H1 (cell line): Measurements from ENCODE around the gene VWA7. TPM values are rescaled to one million over a fixed set of nuclear protein-coding genes. Genes with fewer than 3 reads are reported as not detected.
"Not testable (repeated sequence)": the region's sequence is repeated elsewhere in the genome, so short reads cannot be mapped to it uniquely, and the experiment has no call there.

Experiments used
- CTCF ChIA-PET: fragments of 300-600 bp; sonication (Branson Sonifier 250); formaldehyde crosslinking; loops from one replicate; lab custom pipeline; 2021; ENCODE audit not compliant: partially characterized antibody; lab: Charles Lee
- POLR2A ChIA-PET: fragments of 300-600 bp; sonication (Branson Sonifier 250); formaldehyde crosslinking; loops from one replicate; lab custom pipeline; 2021; ENCODE audit warnings: inconsistent platforms; ENCODE audit not compliant: partially characterized antibody; lab: Charles Lee
- DNase-seq, 2 experiments: peaks; one replicate each; pipeline versions ENCODE4 v3.0.0 to v3.0.0-alpha.2; 2010 to 2022; ENCODE audit warnings: low spot score in 2 of 2, low read depth in 1 of 2, mixed read lengths in 1 of 2
- FAIRE-seq: peaks from 2 replicates; lab custom pipeline; 2011; peaks lifted over from hg19 to GRCh38; lab: Jason Lieb, UNC
- H2AFZ ChIP-seq: 2 replicates; pipeline ENCODE4 v1.8.1; 2012; ENCODE audit warnings: low read length, inconsistent platforms
- H2AK5ac ChIP-seq: 2 replicates; pipeline ENCODE4 v1.6.1; 2013; ENCODE audit warnings: low read depth, low read length
- H2BK120ac ChIP-seq: replicated peaks from 2 replicates; pipeline ENCODE3; 2013; ENCODE audit warnings: low read depth, low read length, inconsistent platforms
- H2BK12ac ChIP-seq: 2 replicates; pipeline ENCODE4 v1.6.1; 2013; ENCODE audit warnings: low read depth, low read length
- H2BK15ac ChIP-seq: 2 replicates; pipeline ENCODE4 v1.6.1; 2013; ENCODE audit warnings: low read length
- H2BK20ac ChIP-seq: 2 replicates; pipeline ENCODE4 v1.6.1; 2013; ENCODE audit warnings: low read length
- H2BK5ac ChIP-seq: 2 replicates; pipeline ENCODE4 v1.6.1; 2013; ENCODE audit warnings: low read depth, low read length
- H3K14ac ChIP-seq: 2 replicates; pipeline ENCODE4 v1.6.1; 2013; ENCODE audit warnings: inconsistent platforms; ENCODE audit not compliant: insufficient read length
- H3K18ac ChIP-seq: 2 replicates; pipeline ENCODE4 v1.6.1; 2013; ENCODE audit warnings: low read length; ENCODE audit errors: extremely low read depth
- H3K23ac ChIP-seq: 2 replicates; pipeline ENCODE4 v1.6.1; 2013; ENCODE audit warnings: inconsistent platforms; ENCODE audit not compliant: insufficient read length
- H3K23me2 ChIP-seq: 2 replicates; pipeline ENCODE4 v1.6.1; 2013; ENCODE audit warnings: low read depth, low read length
- H3K27ac ChIP-seq: 2 replicates; pipeline ENCODE4 v1.6.1; 2011; ENCODE audit warnings: low read depth, low read length, inconsistent platforms
- H3K27me3 ChIP-seq, 4 experiments: replicated peaks in 1 of 4; 1 replicate in 1 of 4; 2 replicates in 3 of 4; pipeline versions ENCODE4 v1.6.1 to v1.8.1; 2011 to 2013; ENCODE audit warnings: low read length in 3 of 4, mild to moderate bottlenecking in 3 of 4, inconsistent platforms in 2 of 4, mixed read lengths in 2 of 4, moderate library complexity in 1 of 4; ENCODE audit not compliant: control insufficient read depth in 3 of 4, insufficient read depth in 3 of 4; ENCODE audit errors: extremely low read depth in 1 of 4
- H3K36me3 ChIP-seq, 4 experiments: 2 replicates each; pipeline versions ENCODE4 v1.6.1 to v1.8.1; 2011 to 2013; ENCODE audit warnings: mild to moderate bottlenecking in 4 of 4, low read length in 3 of 4, moderate library complexity in 2 of 4, control low read depth in 1 of 4, inconsistent platforms in 1 of 4; ENCODE audit not compliant: insufficient read depth in 4 of 4, control insufficient read depth in 2 of 4
- H3K4ac ChIP-seq: replicated peaks from 2 replicates; pipeline ENCODE3; 2013; ENCODE audit warnings: low read length, low read depth, mixed read lengths, inconsistent platforms; ENCODE audit not compliant: insufficient read length
- H3K4me1 ChIP-seq, 4 experiments: replicated peaks in 1 of 4; 1 replicate in 1 of 4; 2 replicates in 3 of 4; pipeline versions ENCODE4 v1.6.1 to v1.8.1; 2011 to 2013; ENCODE audit warnings: low read length in 3 of 4, inconsistent platforms in 2 of 4, mixed read lengths in 1 of 4; ENCODE audit not compliant: insufficient read depth in 4 of 4, control insufficient read depth in 3 of 4
- H3K4me2 ChIP-seq, 2 experiments: 2 replicates each; pipeline versions ENCODE4 v1.6.1 to v1.8.1; 2011 to 2013; ENCODE audit warnings: low read depth in 2 of 2, low read length in 2 of 2, control low read depth in 1 of 2, inconsistent platforms in 1 of 2, mild to moderate bottlenecking in 1 of 2; ENCODE audit not compliant: insufficient read depth in 1 of 2
- H3K4me3 ChIP-seq, 4 experiments: fragments of 200-600, 300-600 bp in 1 of 4; sonication (generic), shearing (Covaris generic), sonication (Bioruptor Twin) in 1 of 4; 2 replicates each; pipeline versions ENCODE4 v1.5.1 to v1.8.1; 2011 to 2016; ENCODE audit warnings: low read length in 4 of 4, low read depth in 3 of 4, control low read depth in 2 of 4, inconsistent platforms in 2 of 4, mild to moderate bottlenecking in 2 of 4, mixed read lengths in 1 of 4, moderate library complexity in 1 of 4; ENCODE audit not compliant: insufficient read depth in 2 of 4; ENCODE audit errors: extremely low read depth in 1 of 4
- H3K56ac ChIP-seq: replicated peaks from 2 replicates; pipeline ENCODE3; 2013; ENCODE audit warnings: low read depth, mild to moderate bottlenecking, mixed read lengths, low read length, inconsistent platforms; ENCODE audit not compliant: insufficient read length
- H3K79me1 ChIP-seq: 2 replicates; pipeline ENCODE4 v1.6.1; 2013; ENCODE audit warnings: low read depth, low read length, control low read depth
- H3K79me2 ChIP-seq, 2 experiments: 2 replicates each; pipeline versions ENCODE4 v1.6.1 to v1.8.1; 2012 to 2013; ENCODE audit warnings: low read length in 2 of 2, mild to moderate bottlenecking in 2 of 2, inconsistent platforms in 1 of 2; ENCODE audit not compliant: insufficient read depth in 2 of 2, control insufficient read depth in 1 of 2
- H3K9ac ChIP-seq, 4 experiments: replicated peaks in 1 of 4; 1 replicate in 1 of 4; 2 replicates in 3 of 4; pipeline versions ENCODE4 v1.6.1 to v1.8.1; 2011 to 2013; ENCODE audit warnings: low read depth in 3 of 4, low read length in 3 of 4, control low read depth in 2 of 4, mild to moderate bottlenecking in 2 of 4, moderate library complexity in 2 of 4, inconsistent platforms in 1 of 4; ENCODE audit errors: extremely low read depth in 1 of 4
- H3K9me3 ChIP-seq, 2 experiments: 2 replicates each; pipeline versions ENCODE4 v1.6.1 to v1.8.1; 2012 to 2013; ENCODE audit warnings: mild to moderate bottlenecking in 2 of 2, moderate library complexity in 2 of 2, control low read depth in 1 of 2, inconsistent platforms in 1 of 2, low read depth in 1 of 2, low read length in 1 of 2, mixed read lengths in 1 of 2; ENCODE audit not compliant: insufficient read depth in 2 of 2
- H4K20me1 ChIP-seq, 2 experiments: replicated peaks in 1 of 2; 2 replicates each; pipeline versions ENCODE3 to v1.8.1; 2011 to 2013; ENCODE audit warnings: inconsistent platforms in 2 of 2, low read length in 2 of 2, mild to moderate bottlenecking in 1 of 2; ENCODE audit not compliant: insufficient read depth in 2 of 2, control insufficient read depth in 1 of 2
- H4K5ac ChIP-seq: 2 replicates; pipeline ENCODE4 v1.6.1; 2013; ENCODE audit warnings: low read length, low read depth, mixed read lengths, inconsistent platforms; ENCODE audit not compliant: insufficient read length
- H4K8ac ChIP-seq: 2 replicates; pipeline ENCODE4 v1.8.0; 2013; ENCODE audit warnings: mild to moderate bottlenecking, moderate library complexity, low read length, inconsistent platforms; ENCODE audit not compliant: insufficient read depth; ENCODE audit errors: extremely low read depth
- H4K91ac ChIP-seq: replicated peaks from 2 replicates; pipeline ENCODE3; 2013; ENCODE audit warnings: low read length, mixed read lengths, inconsistent platforms; ENCODE audit not compliant: insufficient read length
- BACH1 ChIP-seq: IDR thresholded peaks from 2 replicates; pipeline ENCODE4 v1.6.1; 2012; ENCODE audit warnings: low read length, improper control_type of control experiment
- MAX ChIP-seq: IDR thresholded peaks from 2 replicates; pipeline ENCODE4 v1.6.1; 2012; ENCODE audit warnings: inconsistent platforms
- SP2 ChIP-seq: IDR thresholded peaks from 2 replicates; pipeline ENCODE4 v1.6.1; 2012; ENCODE audit warnings: mild to moderate bottlenecking, low read length, inconsistent platforms
- SP4 ChIP-seq: IDR thresholded peaks from 2 replicates; pipeline ENCODE4 v1.6.1; 2012; ENCODE audit warnings: low read length, inconsistent platforms
- TAF1 ChIP-seq: IDR thresholded peaks from 2 replicates; pipeline ENCODE4 v1.6.1; 2011; ENCODE audit warnings: mild to moderate bottlenecking, low read depth, low read length
- USF2 ChIP-seq: IDR thresholded peaks from 2 replicates; pipeline ENCODE4 v1.6.1; 2011; ENCODE audit warnings: low read length, improper control_type of control experiment
- WGBS, 2 experiments: shearing (Covaris generic) in 1 of 2; methylation state at CpG; one replicate each; pipeline versions ENCODE4 v1.1.6 to v1.1.7; 2013 to 2015; ENCODE audit warnings: low lambda C conversion rate in 2 of 2, mixed read lengths in 2 of 2, inconsistent platforms in 1 of 2, low coverage in 1 of 2, missing lambda C conversion rate in 1 of 2; ENCODE audit not compliant: insufficient replicate concordance in 2 of 2, insufficient coverage in 1 of 2, insufficient read length in 1 of 2; ENCODE audit errors: extremely low coverage in 1 of 2, missing lambda C conversion rate in 1 of 2; 5-methylcytosine and 5-hydroxymethylcytosine counted together
- polyA plus RNA-seq, 7 experiments: library from polyadenylated mRNA; depleted of rRNA in 3 of 7; stranded (reverse) in 5 of 7; unstranded in 2 of 7; fragments of >200 nt in 5 of 7; fragments of 200-250 nt in 2 of 7; gene quantifications; 1 replicate in 5 of 7; 2 replicates in 1 of 7; 4 replicates in 1 of 7; pipeline versions ENCODE4 v1.2.1 to v1.2.3, GENCODE V29; 2011 to 2013; ENCODE audit warnings: missing spikeins in 2 of 7, mixed read lengths in 2 of 7
- total RNA-seq: library from RNA; stranded (reverse); fragmentation: NEBNext Ultra II Directional; extraction: Animal tissue kit (Norgen Biotek cat#: 25700); gene quantifications from 2 replicates; pipeline ENCODE4 v1.2.1, GENCODE V29; 2021

The VWA7 gene
- total and polyA plus RNA-seq, 2 of the 8 experiments (the other 6 are each of a cell fraction or from before 2014, with no cell fraction given) = 0.82 to 2.1 TPM

GRCh38 chr6:31805939-31806469, 28.9 kb upstream of the VWA7 start (continued):
- TF ChIP-seq TAF1 = no peak
- TF ChIP-seq BACH1 = no peak
- TF ChIP-seq SP2 = no peak
- no peak for TF ChIP-seq MAX
- TF ChIP-seq SP4 = no peak
- TF ChIP-seq USF2 = no peak

- ChIA-PET CTCF (interaction anchor here (0.6 to 1.7 kb wide), 8 partner anchors 10 to 68 kb away, joined by 3 to 6 read pairs (median 4); partner anchors contain the start of gene HSPA1B), POLR2A (interaction anchor here (1.5 to 7.6 kb wide), 3 partner anchors 12 to 34 kb away, joined by 4 to 81 read pairs (median 12); partner anchors contain the start of gene HSPA1B)
- H3K27ac ChIP-seq, H3K56ac ChIP-seq, H3K4me2 ChIP-seq, H4K91ac ChIP-seq, H3K23me2 ChIP-seq, H2BK15ac ChIP-seq, H4K5ac ChIP-seq, H3K23ac ChIP-seq, H2BK20ac ChIP-seq, H3K9ac ChIP-seq, H3K4ac ChIP-seq, H2BK12ac ChIP-seq, H3K4me3 ChIP-seq, H3K79me1 ChIP-seq, H2AK5ac ChIP-seq, H4K8ac ChIP-seq, H4K20me1 ChIP-seq, FAIRE-seq, H2BK5ac ChIP-seq, H3K4me1 ChIP-seq, H3K9me3 ChIP-seq, H3K27me3 ChIP-seq, H2AFZ ChIP-seq, H3K14ac ChIP-seq, H2BK120ac ChIP-seq, DNase-seq, H3K18ac ChIP-seq: not testable (repeated sequence)
- Histone ChIP-seq H3K79me2 (peaks cover 5 to 15% of the 10 kb centered on the region in 2 experiments; a peak in 2 of 4 replicates), H3K36me3 (peaks cover 3 to 36% (median 15%) of the 10 kb centered on the region in 4 experiments; a peak in 6 of 8 replicates)
- 93% methylated on average over 8 of the region's 8 CpGs; no CpG with 5 or more reads in 1 of the 2 experiments for WGBS, 2 experiments
These were observed 24.2 kb upstream of the VWA7 start for GRCh38 chr6:31801031-31801927.
